ENCODE data around the gene BEST2.

DNA sequence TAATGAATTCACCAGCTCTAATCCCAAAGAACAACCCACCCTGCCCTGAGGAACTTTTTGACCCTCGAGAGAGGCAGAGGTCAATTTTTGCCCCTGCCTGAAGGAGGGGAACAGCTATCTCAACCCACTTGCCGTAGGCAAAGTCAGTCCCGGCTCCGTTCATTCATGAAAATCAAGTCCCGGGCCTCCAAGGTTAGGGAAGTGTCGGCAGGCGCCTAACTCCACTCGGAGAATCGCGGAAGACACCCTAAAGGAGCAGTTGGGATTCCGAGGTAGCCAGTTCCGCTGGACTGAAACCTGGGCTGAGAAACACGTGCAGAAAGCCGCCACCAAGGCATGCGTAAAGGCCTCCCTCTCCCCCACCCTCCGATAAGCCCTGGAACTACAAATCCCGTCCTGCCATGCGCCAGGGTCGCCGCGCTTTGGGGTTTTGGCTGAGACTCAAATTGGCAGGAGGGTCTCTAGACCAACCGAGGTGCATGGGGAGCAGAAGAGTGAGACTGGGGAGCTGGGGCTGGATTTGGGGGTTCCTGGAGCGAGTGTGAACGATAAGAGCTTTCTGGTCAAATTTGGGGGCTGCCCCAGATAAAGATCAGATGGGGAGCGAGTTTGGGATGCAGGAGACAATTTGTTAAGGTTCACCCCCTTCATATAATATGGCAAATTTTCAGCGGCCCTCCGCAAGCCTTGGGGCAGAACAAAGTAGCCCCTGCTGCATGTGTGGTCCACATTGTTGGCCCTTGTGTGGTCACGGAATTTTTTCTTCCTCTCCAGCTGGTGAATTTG lies 27.8 kb upstream of the BEST2 start, which contains the start of gene TNPO2:
- TF ChIP-seq, protein P1, sequence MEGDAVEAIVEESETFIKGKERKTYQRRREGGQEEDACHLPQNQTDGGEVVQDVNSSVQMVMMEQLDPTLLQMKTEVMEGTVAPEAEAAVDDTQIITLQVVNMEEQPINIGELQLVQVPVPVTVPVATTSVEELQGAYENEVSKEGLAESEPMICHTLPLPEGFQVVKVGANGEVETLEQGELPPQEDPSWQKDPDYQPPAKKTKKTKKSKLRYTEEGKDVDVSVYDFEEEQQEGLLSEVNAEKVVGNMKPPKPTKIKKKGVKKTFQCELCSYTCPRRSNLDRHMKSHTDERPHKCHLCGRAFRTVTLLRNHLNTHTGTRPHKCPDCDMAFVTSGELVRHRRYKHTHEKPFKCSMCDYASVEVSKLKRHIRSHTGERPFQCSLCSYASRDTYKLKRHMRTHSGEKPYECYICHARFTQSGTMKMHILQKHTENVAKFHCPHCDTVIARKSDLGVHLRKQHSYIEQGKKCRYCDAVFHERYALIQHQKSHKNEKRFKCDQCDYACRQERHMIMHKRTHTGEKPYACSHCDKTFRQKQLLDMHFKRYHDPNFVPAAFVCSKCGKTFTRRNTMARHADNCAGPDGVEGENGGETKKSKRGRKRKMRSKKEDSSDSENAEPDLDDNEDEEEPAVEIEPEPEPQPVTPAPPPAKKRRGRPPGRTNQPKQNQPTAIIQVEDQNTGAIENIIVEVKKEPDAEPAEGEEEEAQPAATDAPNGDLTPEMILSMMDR (IDR thresholded peaks at IDR 0.05): no peak
- TF ChIP-seq POLR2A (IDR thresholded peaks at IDR 0.05) (no peak), POLR2AphosphoS5 (IDR thresholded peaks at IDR 0.05; ENCODE audit: insufficient read depth in 1 of 2, low read depth in 1 of 2) (peak in 1 of 2 donors; percentile 20)
